Mammary epithelial cell (primary cell): Measurements from ENCODE around the gene FRY.

Experiments used
- CTCF ChIP-seq, 2 donors: IDR thresholded peaks in 1 of 2; conservative IDR thresholded peaks in 1 of 2; 2 replicates each; pipeline ENCODE4 v1.5.1; 2011 to 2012; ENCODE audit warnings: inconsistent platforms in 2 of 2, low read length in 2 of 2, mild to moderate bottlenecking in 2 of 2, control low read depth in 1 of 2, low read depth in 1 of 2; ENCODE audit not compliant: insufficient read depth in 1 of 2; ENCODE audit errors: extremely low read depth in 1 of 2
- EZH2 ChIP-seq: IDR thresholded peaks from 2 replicates; pipeline ENCODE4 v1.6.1; 2012; ENCODE audit warnings: low read length, inconsistent platforms, borderline replicate concordance

DNA sequence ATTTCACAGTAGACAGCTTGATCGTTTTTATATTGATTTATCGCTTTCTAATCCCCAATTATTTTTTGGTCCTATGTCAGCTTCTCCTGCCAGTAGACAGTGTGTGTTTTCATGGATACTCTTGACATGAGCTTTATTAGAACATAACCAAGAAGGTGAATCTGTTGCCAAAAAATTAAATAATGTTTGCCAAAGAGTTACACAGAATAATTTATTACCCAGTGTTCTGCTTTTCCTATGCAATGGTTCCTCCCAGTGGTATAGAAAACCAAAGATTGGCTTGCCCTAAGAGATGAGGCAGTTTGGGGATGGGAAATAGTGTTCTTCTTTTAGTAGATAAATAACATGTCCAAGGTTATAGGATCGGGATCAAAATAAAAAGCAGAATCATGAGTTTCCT, 8.5 kb upstream of the FRY start:
- no peak for TF ChIP-seq CTCF (conservative IDR thresholded peaks at IDR 0.05 in 1 of 2, IDR thresholded peaks at IDR 0.05 in 1 of 2; ENCODE audit: extremely low read depth in 1 of 2, insufficient read depth in 1 of 2, low read depth in 1 of 2, low read length in 2 of 2)
- TF ChIP-seq EZH2 = no peak
